ENCODE results near the gene PLXNA4.

Gene PLXNA4

GRCh38 chr7:132619967-132620366, 43.7 kb upstream of the PLXNA4 start:
- Histone ChIP-seq H3K4me2 (ENCODE audit: low read length, poor library complexity, severe bottlenecking) (no peak overlapping the region), H3K9ac (ENCODE audit: low read length) (no peak overlapping the region), H3K4ac (ENCODE audit: low read depth in 1 of 2, low read length in 2 of 2) (no peak overlapping the region), H4K91ac (ENCODE audit: low read length) (no peak overlapping the region), H3K14ac (ENCODE audit: low read length in 2 of 2) (no peak overlapping the region), H3K27ac (ENCODE audit: low read length, poor library complexity, severe bottlenecking) (no peak overlapping the region), H3K4me1 (ENCODE audit: control insufficient read depth, insufficient read depth, low read depth, low read length) (peaks cover 4% of the 10 kb centered on the region), H3K79me1 (replicated peaks; ENCODE audit: low read length, poor library complexity, severe bottlenecking) (no peaks in the 10 kb centered on the region), H2AFZ (ENCODE audit: low read depth, low read length) (no peak overlapping the region), H2BK120ac (ENCODE audit: low read depth, low read length) (no peak overlapping the region), H3K18ac (ENCODE audit: low read depth in 1 of 2, low read length in 2 of 2) (no peak overlapping the region), H3K4me3 (ENCODE audit: insufficient read depth in 1 of 2, low read depth in 1 of 2, low read length in 2 of 2) (no peak overlapping the region), H2BK15ac (ENCODE audit: low read depth, poor library complexity, severe bottlenecking) (no peak overlapping the region), H2AK5ac (ENCODE audit: low read length, severe bottlenecking) (no peak overlapping the region), H3K9me3 (ENCODE audit: control insufficient read depth, low read length) (no peaks in the 10 kb centered on the region), H3K23ac (ENCODE audit: low read length in 2 of 2) (no peak overlapping the region), H3K27me3 (ENCODE audit: control insufficient read depth in 1 of 2, insufficient read depth in 1 of 2, low read length in 2 of 2) (peaks cover 7 to 18% of the 10 kb centered on the region in 2 experiments), H4K8ac (ENCODE audit: low read length) (no peak overlapping the region), H2BK5ac (ENCODE audit: low read depth, low read length, poor library complexity, severe bottlenecking) (no peak overlapping the region), H2BK12ac (ENCODE audit: low read length in 2 of 2) (no peak overlapping the region), H3K36me3 (ENCODE audit: control insufficient read depth in 1 of 2, insufficient read depth in 2 of 2, low read depth in 1 of 2, low read length in 2 of 2) (no peaks in the 10 kb centered on the region)
- 93% methylated on average over 5 of the region's 6 CpGs for whole genome bisulfite sequencing
- DNase-seq = no peak

GRCh38 chr7:132618956-132619305, 42.7 kb upstream of the PLXNA4 start:
- Histone ChIP-seq H4K91ac (ENCODE audit: low read length) (no peak overlapping the region), H3K4ac (ENCODE audit: low read depth in 1 of 2, low read length in 2 of 2) (no peak overlapping the region), H2AFZ (ENCODE audit: low read depth, low read length) (no peak overlapping the region), H2BK12ac (ENCODE audit: low read length in 2 of 2) (no peak overlapping the region), H2BK15ac (ENCODE audit: low read depth, poor library complexity, severe bottlenecking) (no peak overlapping the region), H4K8ac (ENCODE audit: low read length) (no peak overlapping the region), H3K4me2 (ENCODE audit: low read length, poor library complexity, severe bottlenecking) (no peak overlapping the region), H3K14ac (ENCODE audit: low read length in 2 of 2) (no peak overlapping the region), H3K27ac (ENCODE audit: low read length, poor library complexity, severe bottlenecking) (no peak overlapping the region), H3K9ac (ENCODE audit: low read length) (peak overlapping the region; percentile 17), H3K4me3 (ENCODE audit: insufficient read depth in 1 of 2, low read depth in 1 of 2, low read length in 2 of 2) (no peak overlapping the region), H3K4me1 (ENCODE audit: control insufficient read depth, insufficient read depth, low read depth, low read length) (peaks cover 8% of the 10 kb centered on the region), H2BK5ac (ENCODE audit: low read depth, low read length, poor library complexity, severe bottlenecking) (no peak overlapping the region), H3K23ac (ENCODE audit: low read length in 2 of 2) (no peak overlapping the region), H2BK120ac (ENCODE audit: low read depth, low read length) (no peak overlapping the region), H3K27me3 (ENCODE audit: control insufficient read depth in 1 of 2, insufficient read depth in 1 of 2, low read length in 2 of 2) (peaks cover 7 to 12% of the 10 kb centered on the region in 2 experiments), H3K18ac (ENCODE audit: low read depth in 1 of 2, low read length in 2 of 2) (no peak overlapping the region), H2AK5ac (ENCODE audit: low read length, severe bottlenecking) (no peak overlapping the region), H3K36me3 (ENCODE audit: control insufficient read depth in 1 of 2, insufficient read depth in 2 of 2, low read depth in 1 of 2, low read length in 2 of 2) (no peaks in the 10 kb centered on the region), H3K9me3 (ENCODE audit: control insufficient read depth, low read length) (no peaks in the 10 kb centered on the region), H3K79me1 (replicated peaks; ENCODE audit: low read length, poor library complexity, severe bottlenecking) (no peaks in the 10 kb centered on the region)
- WGBS = no CpG with 5 or more reads among the region's 2 CpGs
- DNase-seq = peak; percentile 51

- WGBS = 87% methylated on average over 2 of the region's 2 CpGs
- H3K27ac ChIP-seq (ENCODE audit: low read length, poor library complexity, severe bottlenecking) = no peak overlapping the region
- no peak overlapping the region for H3K4me2 ChIP-seq (ENCODE audit: low read length, poor library complexity, severe bottlenecking)
- peaks cover 8% of the 10 kb centered on the region for H3K4me1 ChIP-seq (ENCODE audit: control insufficient read depth, insufficient read depth, low read depth, low read length)
- no peak overlapping the region for H2AFZ ChIP-seq (ENCODE audit: low read depth, low read length)
- H3K18ac ChIP-seq (ENCODE audit: low read depth in 1 of 2, low read length in 2 of 2) = no peak overlapping the region
- H2AK5ac ChIP-seq (ENCODE audit: low read length, severe bottlenecking) = no peak overlapping the region
- H3K4ac ChIP-seq (ENCODE audit: low read depth in 1 of 2, low read length in 2 of 2) = no peak overlapping the region
- H3K36me3 ChIP-seq (ENCODE audit: control insufficient read depth in 1 of 2, insufficient read depth in 2 of 2, low read depth in 1 of 2, low read length in 2 of 2) = no peaks in the 10 kb centered on the region
- no peaks in the 10 kb centered on the region for H3K9me3 ChIP-seq (ENCODE audit: control insufficient read depth, low read length)
- H3K79me1 ChIP-seq (replicated peaks; ENCODE audit: low read length, poor library complexity, severe bottlenecking) = no peaks in the 10 kb centered on the region
- no peak overlapping the region for H3K23ac ChIP-seq (ENCODE audit: low read length in 2 of 2)
- DNase-seq = peak; percentile 17
- no peak overlapping the region for H3K4me3 ChIP-seq (ENCODE audit: insufficient read depth in 1 of 2, low read depth in 1 of 2, low read length in 2 of 2)
- no peak overlapping the region for H2BK120ac ChIP-seq (ENCODE audit: low read depth, low read length)
- H3K9ac ChIP-seq (ENCODE audit: low read length) = peak overlapping the region; percentile 17
- H4K91ac ChIP-seq (ENCODE audit: low read length) = no peak overlapping the region
- no peak overlapping the region for H2BK15ac ChIP-seq (ENCODE audit: low read depth, poor library complexity, severe bottlenecking)
- no peak overlapping the region for H4K8ac ChIP-seq (ENCODE audit: low read length)
- H3K27me3 ChIP-seq (ENCODE audit: control insufficient read depth in 1 of 2, insufficient read depth in 1 of 2, low read length in 2 of 2) = peaks cover 7% of the 10 kb centered on the region in 2 experiments
- H2BK5ac ChIP-seq (ENCODE audit: low read depth, low read length, poor library complexity, severe bottlenecking) = no peak overlapping the region
- H3K14ac ChIP-seq (ENCODE audit: low read length in 2 of 2) = no peak overlapping the region
- H2BK12ac ChIP-seq (ENCODE audit: low read length in 2 of 2) = no peak overlapping the region
Observed at GRCh38 chr7:132618271-132618955, 42.1 kb upstream of the PLXNA4 start.

DNA sequence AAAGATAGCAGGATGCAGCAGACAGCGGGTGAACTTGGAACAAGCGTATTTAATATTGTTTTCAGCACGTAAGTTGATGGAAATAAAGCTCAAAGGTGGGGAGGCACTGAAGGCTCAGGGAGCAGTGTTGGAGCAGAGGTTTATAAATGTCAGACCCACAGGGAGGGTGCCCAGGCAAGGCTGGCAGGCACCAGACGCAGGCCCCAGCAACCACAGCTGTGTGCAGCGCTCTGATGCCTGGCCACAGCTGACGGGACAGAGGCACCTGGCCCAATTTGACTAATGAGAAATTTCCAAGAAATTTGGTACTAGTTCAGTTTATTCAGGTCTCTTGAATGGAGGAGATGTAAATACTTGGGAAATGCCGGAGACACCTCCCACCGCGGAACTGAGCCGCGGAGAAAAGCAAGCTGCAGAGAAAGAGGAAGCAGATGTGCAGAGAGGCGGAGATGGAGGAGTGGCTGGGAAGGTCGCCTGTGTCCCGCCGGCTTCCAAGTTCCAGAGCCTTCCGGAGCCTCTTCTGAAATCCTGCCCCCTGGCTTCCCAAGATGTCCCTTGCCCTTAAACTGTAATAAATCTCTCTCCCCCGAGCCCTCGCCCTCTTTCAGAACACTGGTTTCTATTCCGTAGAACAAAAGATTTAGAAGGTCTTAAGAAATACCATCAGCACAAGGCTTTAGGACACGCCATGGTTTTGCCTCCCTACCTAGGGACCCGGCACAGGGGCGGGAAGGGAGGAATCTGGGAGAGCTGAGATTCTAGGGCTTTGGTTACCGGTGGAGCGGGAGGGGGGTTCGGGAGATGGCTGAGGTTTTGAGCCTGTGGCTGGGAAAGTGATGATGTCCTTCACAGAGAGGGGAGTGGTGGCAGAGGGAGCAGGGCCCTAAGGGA, 38.4 kb upstream of the PLXNA4 start:
- H2BK120ac ChIP-seq (ENCODE audit: low read depth, low read length) = no peak overlapping the region
- H3K36me3 ChIP-seq (ENCODE audit: control insufficient read depth in 1 of 2, insufficient read depth in 2 of 2, low read depth in 1 of 2, low read length in 2 of 2) = no peaks in the 10 kb centered on the region
- peak overlapping the region; percentile 89 for H4K8ac ChIP-seq (ENCODE audit: low read length)
- no peak overlapping the region for H3K23ac ChIP-seq (ENCODE audit: low read length in 2 of 2)
- H3K9me3 ChIP-seq (ENCODE audit: control insufficient read depth, low read length) = no peaks in the 10 kb centered on the region
- no peak overlapping the region for H4K91ac ChIP-seq (ENCODE audit: low read length)
- no peak overlapping the region for H2BK5ac ChIP-seq (ENCODE audit: low read depth, low read length, poor library complexity, severe bottlenecking)
- 16% methylated on average over 24 of the region's 25 CpGs for WGBS
- peak overlapping the region; percentile 15 for H2AFZ ChIP-seq (ENCODE audit: low read depth, low read length)
- H3K4me2 ChIP-seq (ENCODE audit: low read length, poor library complexity, severe bottlenecking) = peak overlapping the region; percentile 53
- H3K79me1 ChIP-seq (replicated peaks; ENCODE audit: low read length, poor library complexity, severe bottlenecking) = no peaks in the 10 kb centered on the region
- H3K4ac ChIP-seq (ENCODE audit: low read depth in 1 of 2, low read length in 2 of 2) = peak overlapping the region in 1 of 2 experiments; percentile 24
- no peak overlapping the region for H3K14ac ChIP-seq (ENCODE audit: low read length in 2 of 2)
- no peak overlapping the region for H2BK12ac ChIP-seq (ENCODE audit: low read length in 2 of 2)
- H3K4me3 ChIP-seq (ENCODE audit: insufficient read depth in 1 of 2, low read depth in 1 of 2, low read length in 2 of 2) = peak overlapping the region in 1 of 2 experiments; percentile 78
- peak overlapping the region; percentile 38 to 67 for H3K18ac ChIP-seq (ENCODE audit: low read depth in 1 of 2, low read length in 2 of 2)
- H3K4me1 ChIP-seq (ENCODE audit: control insufficient read depth, insufficient read depth, low read depth, low read length) = peaks cover 8% of the 10 kb centered on the region
- H2AK5ac ChIP-seq (ENCODE audit: low read length, severe bottlenecking) = no peak overlapping the region
- peaks cover 25 to 28% of the 10 kb centered on the region in 2 experiments for H3K27me3 ChIP-seq (ENCODE audit: control insufficient read depth in 1 of 2, insufficient read depth in 1 of 2, low read length in 2 of 2)
- no peak overlapping the region for H2BK15ac ChIP-seq (ENCODE audit: low read depth, poor library complexity, severe bottlenecking)
- DNase-seq = peak; percentile 17
- H3K9ac ChIP-seq (ENCODE audit: low read length) = peak overlapping the region; percentile 72
- no peak overlapping the region for H3K27ac ChIP-seq (ENCODE audit: low read length, poor library complexity, severe bottlenecking)
